Central memory CD4-positive, alpha-beta T cell (primary cell): ENCODE data around the gene LRRC32.

ENCODE experiments used
- DNase-seq: peaks from one replicate; pipeline ENCODE4 v3.0.0; 2022
- total RNA-seq, 3 experiments: gene quantifications; one replicate each; lab custom pipeline; 2026; lab: John Stamatoyannopoulos, UW

LRRC32 gene
- 0.22 to 1.7 (median 1.2) reads per million in 3 experiments for total RNA-seq

DNA sequence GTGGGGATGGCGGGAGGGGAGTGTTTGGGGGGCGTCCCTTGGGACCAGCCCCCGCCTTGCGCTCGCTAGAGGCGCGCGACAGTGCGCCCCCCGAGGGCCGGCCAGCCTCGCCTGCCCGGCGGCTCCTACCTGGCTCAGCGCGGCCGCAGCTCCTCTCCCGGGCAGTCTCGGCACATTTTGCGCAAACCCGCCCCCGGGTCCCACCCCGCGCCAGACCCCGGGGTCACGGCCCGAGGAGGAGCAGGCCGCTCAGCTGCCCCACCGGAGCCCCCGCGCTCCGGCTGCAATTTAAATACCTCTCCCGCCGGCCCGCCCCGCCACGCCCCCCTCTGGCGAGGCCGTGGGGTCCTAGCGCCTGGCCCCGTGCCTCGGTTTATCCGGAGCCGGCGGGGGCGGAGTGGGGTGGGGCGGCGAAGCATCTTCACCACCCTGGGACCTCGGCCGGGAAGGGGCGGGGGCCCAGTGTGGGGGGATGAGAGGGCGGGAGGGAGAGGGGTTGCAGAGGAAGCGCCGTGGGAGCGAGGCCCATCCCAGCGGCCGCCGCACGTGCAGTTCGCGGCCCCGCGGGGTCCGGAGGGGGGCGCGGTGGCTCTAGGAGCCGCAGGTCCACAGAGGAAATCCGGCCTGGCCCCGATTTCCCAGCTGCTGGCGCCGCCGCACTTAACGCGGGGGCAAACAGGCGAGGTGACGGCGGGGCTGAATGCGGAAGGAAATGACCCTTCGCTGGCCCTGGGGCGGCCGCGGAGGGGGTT lies at the start of gene LRRC32:
LRRC32 (minus strand) TSS at position 263 of the 752 bp plus-strand sequence. CDS start 4,793 bp downstream, outside the sequence.
- DNase-seq, result no peak

DNA sequence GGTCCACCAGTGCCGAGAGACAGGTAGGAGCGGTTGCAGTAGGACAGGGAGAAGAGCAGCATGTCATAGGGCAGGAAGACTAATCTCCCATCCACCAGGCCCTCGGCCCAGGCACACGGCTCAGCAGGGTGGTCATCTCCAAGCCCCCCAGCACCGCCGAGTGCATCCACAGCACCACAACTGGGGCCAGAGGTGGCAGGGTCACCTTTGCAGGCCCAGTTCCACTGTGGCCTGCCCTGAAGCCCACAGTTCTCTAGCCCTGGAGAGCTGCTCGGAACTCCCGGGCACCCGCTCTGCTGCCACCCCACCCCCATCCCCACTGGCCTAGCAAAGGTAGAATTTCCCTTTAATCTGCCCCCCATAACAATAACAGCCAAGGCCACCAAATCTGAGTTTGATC lies 49.1 kb upstream of the LRRC32 start:
- no peak for DNase-seq

- DNase-seq, result no peak
These were observed 48.7 kb upstream of the LRRC32 start for GRCh38 chr11:76719281-76719680.

DNA sequence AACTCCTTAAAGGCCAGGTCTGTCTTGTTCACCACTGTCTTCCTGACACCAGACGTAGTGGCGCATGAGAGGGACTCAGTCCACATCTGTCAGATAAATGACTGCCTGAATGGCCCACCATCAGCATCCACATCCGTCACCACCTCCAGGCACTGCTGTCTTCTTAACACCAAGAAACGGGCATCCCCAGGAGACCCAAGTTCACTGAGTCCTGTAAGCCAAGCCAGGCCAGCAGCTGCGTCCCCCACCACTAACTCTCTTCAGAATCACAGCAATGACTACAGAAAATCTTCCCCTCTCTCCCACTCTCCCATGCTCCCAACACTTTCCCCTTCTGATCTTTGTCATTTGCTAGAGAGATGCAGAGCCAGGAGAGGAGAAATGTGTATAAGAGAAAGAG lies 47.3 kb upstream of the LRRC32 start:
- no peak for DNase-seq

DNA sequence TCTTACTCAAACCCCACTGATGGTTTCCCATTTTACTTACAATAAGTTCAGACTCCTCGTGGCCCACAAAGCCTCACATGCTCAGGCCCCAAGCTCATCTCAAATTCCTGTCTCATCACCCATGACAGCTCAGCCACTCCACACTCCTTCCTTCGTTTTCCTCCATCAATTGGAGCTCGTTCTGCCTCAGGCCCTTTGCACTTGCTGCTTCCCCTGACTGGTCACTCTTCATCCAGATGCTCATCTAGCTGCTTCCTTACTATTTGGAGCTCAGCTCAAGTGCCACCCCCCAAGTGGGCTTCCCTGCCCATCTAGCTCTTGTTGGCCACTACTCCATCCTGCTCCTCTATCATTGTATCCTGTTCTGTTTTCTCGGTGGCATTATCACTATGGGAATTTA lies 46.8 kb upstream of the LRRC32 start:
- DNase-seq, result no peak

GRCh38 chr11:76716268-76716667 lies 45.7 kb upstream of the LRRC32 start:
- DNase-seq, result no peak

GRCh38 chr11:76714493-76714892 lies 43.9 kb upstream of the LRRC32 start:
- no peak for DNase-seq

DNA sequence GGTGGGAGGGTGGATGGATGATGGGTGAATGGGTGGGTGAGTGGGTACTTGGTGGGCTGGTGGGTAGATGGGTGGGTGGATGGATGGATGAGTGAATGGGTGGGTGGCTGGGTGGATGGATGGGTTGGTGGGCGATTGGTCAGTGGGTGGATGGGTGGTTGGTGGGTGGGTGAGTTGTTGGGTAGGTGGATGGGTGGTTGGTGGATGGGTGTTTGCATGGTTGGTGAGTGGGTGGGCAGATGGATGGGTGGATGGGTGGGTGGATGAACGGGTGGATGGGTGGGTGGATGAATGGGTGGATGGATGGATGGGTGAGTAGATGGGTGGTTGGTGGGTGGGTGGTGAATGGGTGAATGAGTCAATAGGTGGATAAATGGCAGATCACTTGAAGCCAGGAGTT lies 43.0 kb upstream of the LRRC32 start:
- no peak for DNase-seq

DNA sequence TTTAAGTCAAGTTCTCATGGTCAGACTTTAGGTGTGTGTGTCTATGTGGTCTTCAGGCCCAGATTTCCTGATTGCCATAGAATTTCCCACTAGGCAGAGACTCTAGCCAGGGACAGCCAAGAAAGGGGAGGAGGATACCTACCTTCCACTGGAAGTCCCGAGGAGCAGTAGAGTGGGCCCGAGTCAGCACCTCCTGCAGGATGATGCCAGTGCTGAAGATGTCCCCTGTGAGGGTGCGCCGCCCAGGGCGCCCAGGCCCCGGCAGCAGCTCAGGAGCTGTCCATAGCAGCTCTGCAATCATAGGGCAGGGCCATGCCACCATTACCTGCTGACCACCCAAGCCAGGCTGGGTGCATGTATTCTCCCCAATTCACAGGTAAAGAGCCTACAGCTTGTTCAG lies 41.6 kb upstream of the LRRC32 start:
- DNase-seq, result no peak

GRCh38 chr11:76709756-76710155 lies 39.2 kb upstream of the LRRC32 start:
- DNase-seq, result no peak

- DNase-seq, result no peak
These were observed 38.6 kb upstream of the LRRC32 start for GRCh38 chr11:76708972-76709660.

DNA sequence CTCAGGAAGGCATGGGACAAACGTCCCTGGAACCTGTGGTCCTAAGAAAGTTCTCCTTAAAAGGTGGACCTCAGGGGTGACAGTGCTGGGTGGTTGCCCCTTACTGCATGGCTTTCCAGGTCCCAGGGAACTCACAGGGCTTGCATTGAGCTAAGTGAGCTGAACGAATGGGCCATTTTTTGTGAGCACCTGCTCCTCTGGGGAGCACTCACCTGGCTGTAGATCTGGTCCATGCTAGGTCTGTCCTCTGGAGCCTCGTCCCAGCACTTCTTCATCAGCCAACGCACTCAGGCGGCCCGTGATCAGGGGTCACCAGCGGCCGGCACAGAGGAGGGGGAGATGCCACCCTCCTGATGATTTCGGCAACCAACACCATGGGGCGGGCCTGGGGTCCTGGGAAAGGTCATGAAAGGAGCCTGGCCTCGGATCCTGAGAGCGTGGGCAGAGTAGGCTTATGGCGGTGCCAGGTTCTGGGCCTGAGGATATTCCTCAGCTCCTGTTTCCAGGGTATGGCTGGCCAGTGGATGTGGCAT lies 36.8 kb upstream of the LRRC32 start:
- no peak for DNase-seq

DNA sequence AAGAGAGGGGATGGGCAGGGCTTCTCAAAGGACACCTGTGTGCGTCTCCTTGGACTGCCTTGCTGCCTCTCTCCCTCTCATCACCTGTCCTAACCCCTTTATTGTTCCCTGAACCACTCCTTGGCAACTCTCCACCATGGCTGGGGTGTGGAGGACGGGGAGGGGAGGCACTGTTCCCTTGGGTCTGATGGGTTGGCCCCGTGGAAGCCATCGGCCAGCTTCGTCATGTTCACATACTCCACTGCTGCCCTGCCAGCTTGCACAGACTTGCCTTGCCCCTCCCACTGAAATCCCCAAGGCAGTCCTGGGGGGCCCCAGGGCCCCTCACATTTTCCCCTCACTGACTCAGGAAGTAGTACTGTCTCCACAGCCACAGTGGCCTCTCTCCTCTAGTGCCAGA lies 36.1 kb upstream of the LRRC32 start:
- DNase-seq, result no peak

DNA sequence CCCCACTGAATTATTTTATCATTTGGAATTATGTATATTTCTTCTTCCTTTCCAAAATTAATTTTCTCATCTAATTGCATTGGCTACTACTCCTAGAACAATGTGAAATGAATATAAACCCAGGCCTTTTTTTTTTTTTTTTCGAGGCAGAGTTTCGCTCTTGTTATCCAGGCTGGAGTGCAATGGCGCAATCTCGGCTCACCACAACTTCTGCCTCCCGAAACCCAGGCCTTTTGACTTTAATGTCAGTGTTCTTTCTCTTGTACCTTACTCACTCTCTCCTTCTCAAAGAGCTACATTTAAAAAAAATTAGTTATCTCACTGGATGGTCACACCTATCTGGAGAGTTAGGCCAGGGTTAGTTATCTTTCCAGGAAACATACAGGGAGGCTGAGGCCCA lies 35.3 kb upstream of the LRRC32 start:
- DNase-seq, result no peak

DNA sequence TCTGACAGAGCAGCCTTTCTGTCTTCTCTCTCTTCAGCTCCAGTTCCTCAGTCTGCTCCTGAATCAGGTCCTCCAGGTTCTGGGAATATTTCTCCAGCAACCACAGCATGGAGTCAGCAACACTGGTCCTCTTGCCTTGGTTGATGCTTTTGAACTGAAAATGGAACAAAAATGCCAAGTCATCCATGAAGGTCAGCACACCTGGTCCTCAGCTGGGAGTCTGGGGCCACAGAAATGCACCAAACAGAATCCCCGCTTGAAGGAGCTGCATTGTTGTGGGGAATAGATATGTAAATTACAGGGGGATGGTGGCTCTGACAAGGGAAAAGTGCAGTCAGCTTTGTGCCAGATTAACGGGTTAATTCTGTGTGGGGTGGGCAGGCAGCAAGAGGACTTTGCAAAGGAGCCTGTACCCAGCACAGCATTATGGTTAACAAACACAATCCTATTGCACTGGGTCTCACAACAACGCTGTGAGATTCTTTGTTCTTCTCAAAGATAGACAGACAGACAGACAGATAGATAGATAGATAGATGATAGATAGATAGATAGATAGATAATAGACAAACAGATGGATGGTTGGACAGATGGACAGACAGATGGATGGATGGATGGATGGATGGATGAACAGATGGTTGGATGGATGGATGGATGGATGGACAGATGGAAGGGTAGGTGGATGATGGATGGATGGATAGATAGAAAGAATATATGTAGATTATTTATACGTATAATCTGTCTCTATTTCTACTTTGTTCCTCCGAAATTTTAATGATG lies 33.8 kb upstream of the LRRC32 start:
- DNase-seq, result no peak

DNA sequence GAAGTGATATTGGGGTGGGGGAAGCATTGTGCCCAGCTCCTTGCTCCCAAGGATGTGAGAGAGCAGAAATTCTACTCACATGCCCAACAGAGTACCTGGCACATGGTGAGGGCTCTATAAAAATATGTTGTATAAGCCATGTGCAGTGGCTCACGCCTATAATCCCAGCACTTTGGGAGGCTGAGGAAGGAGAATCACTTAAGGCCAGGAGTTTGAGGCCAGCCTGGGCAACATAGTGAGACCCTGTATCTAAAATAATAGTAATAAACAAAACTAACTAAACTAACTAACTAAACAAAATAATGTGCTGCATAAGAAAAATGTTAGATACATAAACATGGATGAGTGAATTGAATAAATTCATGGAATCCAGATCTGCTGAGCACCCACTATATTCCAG lies 33.2 kb upstream of the LRRC32 start:
- DNase-seq, result no peak

GRCh38 chr11:76702336-76703128 lies 32.0 kb upstream of the LRRC32 start:
- DNase-seq, result no peak

DNA sequence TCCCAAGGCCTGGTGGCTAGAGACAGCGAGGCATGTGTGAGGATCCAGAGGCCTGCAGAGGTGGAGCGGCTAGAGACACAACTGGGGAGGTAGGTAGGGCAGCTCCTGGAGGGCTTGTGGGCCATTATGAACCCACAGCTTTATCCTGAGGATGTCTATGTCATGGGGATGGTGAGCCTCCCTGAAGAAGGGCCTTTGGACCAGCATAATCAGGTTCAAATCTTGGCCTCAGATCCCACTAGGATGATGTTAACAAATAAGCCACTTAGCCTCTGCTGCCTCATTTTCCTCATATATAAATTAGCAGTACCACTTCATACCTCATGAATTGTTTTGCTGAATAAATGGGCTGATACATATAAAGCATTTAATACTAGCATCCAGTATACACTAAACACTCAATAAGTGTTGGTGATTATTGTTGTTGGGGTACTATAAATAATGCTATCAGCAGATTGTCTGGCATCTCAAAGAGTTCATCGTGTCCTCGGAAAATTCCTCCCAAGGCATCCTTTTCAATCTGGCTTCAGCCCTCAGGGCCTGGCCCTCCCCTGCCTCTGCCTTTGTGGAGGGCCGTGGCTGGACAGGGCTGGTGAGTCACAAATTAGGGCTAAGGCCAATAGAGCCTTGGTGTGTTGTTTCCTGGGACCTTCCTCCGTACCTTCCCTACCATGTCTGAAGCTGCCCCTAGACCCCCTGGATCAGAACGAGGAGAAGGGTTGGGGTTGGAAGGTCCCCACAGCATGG lies 30.9 kb upstream of the LRRC32 start:
- DNase-seq, result no peak

DNA sequence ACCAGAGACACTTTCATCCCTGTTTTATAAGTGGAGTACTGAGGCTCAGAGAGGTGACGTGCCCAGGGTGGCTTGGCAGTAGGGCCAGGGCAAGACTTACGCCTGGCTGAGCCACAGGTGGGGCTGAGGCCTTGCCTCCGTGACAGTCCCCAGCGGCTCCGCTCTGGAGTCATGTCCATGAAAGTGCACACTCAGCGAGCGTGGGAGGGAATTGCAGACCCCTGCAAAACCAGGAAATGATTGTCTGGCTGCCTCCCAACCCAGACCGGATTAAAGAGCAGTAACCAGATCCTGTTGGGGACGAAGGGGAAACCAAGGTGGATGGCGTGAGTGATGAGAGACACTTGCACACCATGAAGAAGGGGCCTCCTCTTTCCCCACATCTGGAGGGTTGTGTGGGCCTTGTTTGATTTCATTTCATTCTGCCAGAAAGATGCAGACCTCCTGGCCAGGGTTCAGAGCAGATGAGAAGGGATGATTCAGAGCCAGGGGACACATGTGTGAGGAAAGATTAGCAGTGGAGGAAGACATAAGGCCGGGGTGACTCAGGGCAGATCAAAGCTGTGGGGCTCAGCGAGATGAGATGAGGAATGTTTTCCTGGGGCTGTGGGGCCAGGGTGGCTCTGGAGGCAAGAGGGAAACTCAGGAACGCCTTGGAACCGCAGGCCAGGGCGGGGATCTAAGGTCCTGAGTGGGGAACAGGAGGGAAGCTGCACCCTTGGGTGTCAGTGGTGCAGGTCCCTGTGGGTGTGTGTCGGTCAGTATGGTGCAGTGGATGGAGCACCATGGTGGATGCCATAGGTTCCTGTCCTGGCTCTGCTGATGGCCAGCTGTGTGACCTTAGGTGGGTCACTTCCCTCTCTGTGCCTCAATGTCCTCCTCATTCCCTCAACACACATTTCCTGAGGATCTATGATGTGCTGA lies 29.9 kb upstream of the LRRC32 start:
- no peak for DNase-seq

- no peak for DNase-seq
These were observed 29.0 kb upstream of the LRRC32 start for GRCh38 chr11:76699451-76700091.
